HepG2 (cell line): ENCODE data around the gene SEC63. TPM values are rescaled to one million over a fixed set of nuclear protein-coding genes. Genes with fewer than 3 reads are reported as not detected.

Source experiments
- FOXA3 ChIP-seq: IDR thresholded peaks from 2 replicates; pipeline ENCODE4 v1.6.1; 2016; ENCODE audit warnings: missing genetic modification reagents, missing compliant biosample characterization
- MAFF ChIP-seq: IDR thresholded peaks from 2 replicates; pipeline ENCODE4 v1.6.1; 2011; ENCODE audit warnings: low read depth, low read length, improper control_type of control experiment
- MATR3 ChIP-seq: sonication (generic); formaldehyde crosslinking; IDR thresholded peaks from 2 replicates; pipeline ENCODE4 v1.4.0; 2020; ENCODE audit warnings: missing genetic modification reagents
- RFX1 ChIP-seq: fragments of 450-650 bp; IDR thresholded peaks from 2 replicates; pipeline ENCODE4 v1.6.1; 2017
- RFX3 ChIP-seq: IDR thresholded peaks from 2 replicates; pipeline ENCODE4 v1.6.1; 2016; ENCODE audit warnings: missing biosample characterization, missing genetic modification reagents
- SOX13 ChIP-seq, 3 experiments: fragments of 450-650 bp in 1 of 3; sonication (generic) in 1 of 3; formaldehyde crosslinking in 1 of 3; IDR thresholded peaks in 2 of 3; conservative IDR thresholded peaks in 1 of 3; 2 replicates each; pipeline versions ENCODE4 v1.5.0 to v1.6.1; 2016 to 2020; ENCODE audit warnings: antibody characterized with exemption in 1 of 3, mild to moderate bottlenecking in 1 of 3, missing compliant biosample characterization in 1 of 3, missing genetic modification reagents in 1 of 3, moderate library complexity in 1 of 3
- ZFAT ChIP-seq: sonication (generic); formaldehyde crosslinking; conservative IDR thresholded peaks from 2 replicates; pipeline ENCODE4 v1.8.1; 2023; ENCODE audit warnings: missing genetic modification reagents, inconsistent platforms
- ZMYM3 ChIP-seq: sonication (generic); formaldehyde crosslinking; IDR thresholded peaks from 2 replicates; pipeline ENCODE4 v1.5.1; 2020; ENCODE audit warnings: mild to moderate bottlenecking, missing genetic modification reagents
- ZNF101 ChIP-seq: sonication (generic); formaldehyde crosslinking; IDR thresholded peaks from 2 replicates; pipeline ENCODE4 v1.4.0; 2020; ENCODE audit warnings: mild to moderate bottlenecking, low read depth, missing genetic modification reagents, borderline replicate concordance
- ZNF3 ChIP-seq: IDR thresholded peaks from 2 replicates; pipeline ENCODE4 v1.7.0; 2017; ENCODE audit warnings: inconsistent platforms
- ZNF431 ChIP-seq: sonication (generic); formaldehyde crosslinking; IDR thresholded peaks from 2 replicates; pipeline ENCODE4 v1.9.0; 2022; ENCODE audit warnings: missing genetic modification reagents, low read depth, mild to moderate bottlenecking, borderline replicate concordance
- ZNF563 ChIP-seq: sonication (generic); formaldehyde crosslinking; IDR thresholded peaks from 2 replicates; pipeline ENCODE4 v1.8.0; 2022; ENCODE audit warnings: mild to moderate bottlenecking, moderate library complexity, missing genetic modification reagents
- ZNF7 ChIP-seq: IDR thresholded peaks from 2 replicates; pipeline ENCODE4 v1.6.1; 2016; ENCODE audit warnings: missing biosample characterization, missing genetic modification reagents
- ZNF781 ChIP-seq: sonication (generic); formaldehyde crosslinking; IDR thresholded peaks from 2 replicates; pipeline ENCODE4 v1.5.1; 2020; ENCODE audit warnings: borderline replicate concordance, mild to moderate bottlenecking, missing genetic modification reagents; ENCODE audit errors: not compliant biosample characterization
- ZSCAN29 ChIP-seq: sonication (generic); formaldehyde crosslinking; conservative IDR thresholded peaks from 2 replicates; pipeline ENCODE4 v1.4.0; 2020; ENCODE audit warnings: mild to moderate bottlenecking, missing genetic modification reagents
- polyA plus RNA-seq, 8 experiments: library from polyadenylated mRNA; depleted of rRNA in 3 of 8; stranded (reverse) in 7 of 8; unstranded in 1 of 8; fragments of >200 nt; fragmentation: Illumina TruSeq in 4 of 8; extraction: Trizol in 4 of 8; gene quantifications; 2 replicates each; pipeline versions ENCODE4 v1.2.1 to v1.2.3, GENCODE V29; 2011 to 2016; ENCODE audit warnings: low read depth in 4 of 8, missing spikeins in 1 of 8, mixed read lengths in 1 of 8; ENCODE audit not compliant: insufficient read depth in 1 of 8
- total RNA-seq, 5 experiments: library from RNA; depleted of rRNA; stranded (reverse); fragments of >200 nt; fragmentation: Illumina TruSeq; extraction: Trizol; gene quantifications; 2 replicates each; pipeline ENCODE4 v1.2.3, GENCODE V29; 2016; ENCODE audit warnings: low read depth in 1 of 5
- TF ChIP-seq, protein P1 (sequence below): IDR thresholded peaks from 2 replicates; pipeline ENCODE4 v1.6.1; 2016; ENCODE audit warnings: missing genetic modification reagents, missing compliant biosample characterization
- TF ChIP-seq, protein P2 (sequence below): conservative IDR thresholded peaks from 2 replicates; pipeline ENCODE4 v1.6.1; 2018; ENCODE audit warnings: missing genetic modification reagents
- TF ChIP-seq, protein P3 (sequence below): sonication (generic); formaldehyde crosslinking; conservative IDR thresholded peaks from 2 replicates; pipeline ENCODE4 v1.4.0; 2020; ENCODE audit warnings: mild to moderate bottlenecking, missing genetic modification reagents, moderate library complexity

SEC63 gene
- total and polyA plus RNA-seq, 2 of the 13 experiments (the other 11 are each of a cell fraction or from before 2014, with no cell fraction given): 20.2 to 45.9 TPM

DNA sequence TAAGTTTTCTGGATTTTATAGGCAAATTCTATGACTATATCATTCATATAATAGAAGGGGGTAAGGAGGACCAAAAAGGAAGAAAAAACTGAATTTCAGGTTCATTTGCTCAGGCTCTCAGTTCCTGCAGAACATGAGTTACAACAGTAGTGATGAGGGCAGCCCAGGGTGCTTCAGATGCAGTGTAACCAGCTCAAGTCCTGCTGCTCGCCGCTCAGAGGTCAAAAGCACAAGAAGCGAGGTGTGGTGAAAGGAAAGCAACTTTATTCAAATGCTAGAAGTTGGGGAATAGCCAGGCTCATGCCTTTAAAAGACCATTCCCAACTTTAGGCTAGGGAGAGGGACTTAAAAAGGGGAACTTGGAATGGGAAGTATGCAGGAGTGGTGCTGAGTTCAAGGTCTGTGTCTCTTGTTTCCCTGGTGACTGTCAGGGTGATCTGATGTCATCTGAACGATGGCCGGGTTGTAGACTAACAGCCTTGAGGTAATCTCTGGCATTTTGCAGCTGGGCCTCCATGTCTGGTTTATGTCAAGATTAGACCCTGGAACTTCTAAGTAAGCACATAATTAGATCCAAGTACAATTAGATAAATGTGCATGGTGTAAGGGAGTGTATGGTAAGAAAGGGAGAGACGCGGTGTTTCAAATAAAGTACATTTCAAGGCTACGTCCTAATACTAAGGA is 14.5 kb upstream of the SEC63 start (continued):
- TF ChIP-seq SOX13 (IDR thresholded peaks at IDR 0.05) (no peak), SOX13 (CRISPR knock-in tag; conservative IDR thresholded peaks at IDR 0.05 in 1 of 2, IDR thresholded peaks at IDR 0.05 in 1 of 2) (0 out of 4 replicates have a peak, but pooled peaks of 1 of the 2 experiments have one; percentile 10), ZNF101 (CRISPR knock-in tag) (no peak), ZNF3 (CRISPR knock-in tag) (no peak), ZSCAN29 (CRISPR knock-in tag) (no peak), FOXA3 (CRISPR knock-in tag) (0 out of 2 replicates have a peak, but pooled peaks have one; percentile 9), ZNF431 (CRISPR knock-in tag) (no peak), ZNF781 (CRISPR knock-in tag) (no peak), ZFAT (CRISPR knock-in tag) (no peak), MAFF (no peak), RFX1 (peak; percentile 42; the same call in 1 of the 2 replicates), RFX3 (CRISPR knock-in tag) (peak; percentile 58; the same call in 1 of the 2 replicates), ZNF7 (no peak), ZNF563 (CRISPR knock-in tag) (no peak), MATR3 (CRISPR knock-in tag) (no peak), ZMYM3 (CRISPR knock-in tag) (peak; percentile 30; the same call in 1 of the 2 replicates)
- TF ChIP-seq, protein P1, sequence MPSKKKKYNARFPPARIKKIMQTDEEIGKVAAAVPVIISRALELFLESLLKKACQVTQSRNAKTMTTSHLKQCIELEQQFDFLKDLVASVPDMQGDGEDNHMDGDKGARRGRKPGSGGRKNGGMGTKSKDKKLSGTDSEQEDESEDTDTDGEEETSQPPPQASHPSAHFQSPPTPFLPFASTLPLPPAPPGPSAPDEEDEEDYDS (CRISPR knock-in tag): no peak
- TF ChIP-seq, protein P2, sequence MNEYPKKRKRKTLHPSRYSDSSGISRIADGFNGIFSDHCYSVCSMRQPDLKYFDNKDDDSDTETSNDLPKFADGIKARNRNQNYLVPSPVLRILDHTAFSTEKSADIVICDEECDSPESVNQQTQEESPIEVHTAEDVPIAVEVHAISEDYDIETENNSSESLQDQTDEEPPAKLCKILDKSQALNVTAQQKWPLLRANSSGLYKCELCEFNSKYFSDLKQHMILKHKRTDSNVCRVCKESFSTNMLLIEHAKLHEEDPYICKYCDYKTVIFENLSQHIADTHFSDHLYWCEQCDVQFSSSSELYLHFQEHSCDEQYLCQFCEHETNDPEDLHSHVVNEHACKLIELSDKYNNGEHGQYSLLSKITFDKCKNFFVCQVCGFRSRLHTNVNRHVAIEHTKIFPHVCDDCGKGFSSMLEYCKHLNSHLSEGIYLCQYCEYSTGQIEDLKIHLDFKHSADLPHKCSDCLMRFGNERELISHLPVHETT: no peak
- TF ChIP-seq, protein P3, sequence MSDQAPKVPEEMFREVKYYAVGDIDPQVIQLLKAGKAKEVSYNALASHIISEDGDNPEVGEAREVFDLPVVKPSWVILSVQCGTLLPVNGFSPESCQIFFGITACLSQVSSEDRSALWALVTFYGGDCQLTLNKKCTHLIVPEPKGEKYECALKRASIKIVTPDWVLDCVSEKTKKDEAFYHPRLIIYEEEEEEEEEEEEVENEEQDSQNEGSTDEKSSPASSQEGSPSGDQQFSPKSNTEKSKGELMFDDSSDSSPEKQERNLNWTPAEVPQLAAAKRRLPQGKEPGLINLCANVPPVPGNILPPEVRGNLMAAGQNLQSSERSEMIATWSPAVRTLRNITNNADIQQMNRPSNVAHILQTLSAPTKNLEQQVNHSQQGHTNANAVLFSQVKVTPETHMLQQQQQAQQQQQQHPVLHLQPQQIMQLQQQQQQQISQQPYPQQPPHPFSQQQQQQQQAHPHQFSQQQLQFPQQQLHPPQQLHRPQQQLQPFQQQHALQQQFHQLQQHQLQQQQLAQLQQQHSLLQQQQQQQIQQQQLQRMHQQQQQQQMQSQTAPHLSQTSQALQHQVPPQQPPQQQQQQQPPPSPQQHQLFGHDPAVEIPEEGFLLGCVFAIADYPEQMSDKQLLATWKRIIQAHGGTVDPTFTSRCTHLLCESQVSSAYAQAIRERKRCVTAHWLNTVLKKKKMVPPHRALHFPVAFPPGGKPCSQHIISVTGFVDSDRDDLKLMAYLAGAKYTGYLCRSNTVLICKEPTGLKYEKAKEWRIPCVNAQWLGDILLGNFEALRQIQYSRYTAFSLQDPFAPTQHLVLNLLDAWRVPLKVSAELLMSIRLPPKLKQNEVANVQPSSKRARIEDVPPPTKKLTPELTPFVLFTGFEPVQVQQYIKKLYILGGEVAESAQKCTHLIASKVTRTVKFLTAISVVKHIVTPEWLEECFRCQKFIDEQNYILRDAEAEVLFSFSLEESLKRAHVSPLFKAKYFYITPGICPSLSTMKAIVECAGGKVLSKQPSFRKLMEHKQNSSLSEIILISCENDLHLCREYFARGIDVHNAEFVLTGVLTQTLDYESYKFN (CRISPR knock-in tag): peak; percentile 45; the same call in 1 of the 2 replicates
